Effector memory CD8-positive, alpha-beta T cell (primary cell): Measurements from ENCODE around the gene SMAP2.
"Not testable (repeated sequence)": the region's sequence is repeated elsewhere in the genome, so short reads cannot be mapped to it uniquely, and the experiment has no call there.

Experiments
- ATAC-seq: fragments of 150-1000 bp; cut with Tn5 transposase; replicated peaks from 2 replicates; pipeline ENCODE4 v1.10.0; 2021; ENCODE audit warnings: mild to moderate bottlenecking, moderate library complexity
- DNase-seq, 3 experiments: peaks; one replicate each; pipeline ENCODE4 v3.0.0; 2021
- H3K27ac Mint-ChIP-seq, 2 donors: one replicate each; pipeline ENCODE4 v1.8.0; 2022; ENCODE audit warnings: mild to moderate bottlenecking in 2 of 2, mixed read lengths in 2 of 2, moderate library complexity in 2 of 2
- H3K27me3 Mint-ChIP-seq, 2 donors: one replicate each; pipeline ENCODE4 v1.8.0; 2022; ENCODE audit warnings: mixed read lengths in 2 of 2
- H3K36me3 Mint-ChIP-seq: one replicate; pipeline ENCODE4 v1.8.0; 2022; ENCODE audit warnings: mild to moderate bottlenecking, moderate library complexity, mixed read lengths; ENCODE audit not compliant: insufficient read depth
- H3K4me1 Mint-ChIP-seq, 2 donors: one replicate each; pipeline ENCODE4 v1.8.0; 2022; ENCODE audit warnings: low read depth in 2 of 2, mixed read lengths in 2 of 2
- H3K4me3 Mint-ChIP-seq, 2 donors: one replicate each; pipeline ENCODE4 v1.8.0; 2022; ENCODE audit warnings: mild to moderate bottlenecking in 2 of 2, mixed read lengths in 2 of 2, moderate library complexity in 2 of 2
- H3K9me3 Mint-ChIP-seq, 2 donors: one replicate each; pipeline ENCODE4 v1.8.0; 2022; ENCODE audit warnings: mixed read lengths in 2 of 2

SMAP2 gene

GRCh38 chr1:40381268-40382107 lies 8.0 kb downstream of the SMAP2 start:
- DNase-seq (no peak), ATAC-seq (peak; percentile 42)
- H3K27me3 Mint-ChIP-seq: no peaks in the 10 kb centered on the region
- peak overlapping the region; percentile 80 to 83 for H3K4me3 Mint-ChIP-seq
- peaks cover 62 to 80% of the 10 kb centered on the region in 2 donors for H3K4me1 Mint-ChIP-seq
- H3K27ac Mint-ChIP-seq: peak overlapping the region; percentile 97 to 99
- H3K9me3 Mint-ChIP-seq: no peaks in the 10 kb centered on the region
- peaks cover 61% of the 10 kb centered on the region for H3K36me3 Mint-ChIP-seq

DNA sequence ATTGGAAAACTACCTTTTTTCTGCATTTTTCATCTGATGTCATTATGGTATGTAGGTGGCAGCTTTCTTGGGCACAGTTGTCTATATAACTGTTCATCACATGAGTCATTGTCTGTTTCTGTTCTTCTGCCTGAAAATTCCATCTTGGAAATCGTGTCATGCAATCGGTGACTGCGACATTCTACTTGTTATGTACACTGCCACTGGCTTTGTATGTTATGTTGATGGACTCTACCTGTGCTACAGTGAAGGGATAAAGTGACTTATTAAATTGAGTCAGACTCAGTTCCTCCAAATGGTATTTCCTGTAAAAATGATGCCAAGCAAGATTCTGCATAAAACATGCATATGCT lies 8.6 kb downstream of the SMAP2 start:
- DNase-seq: no peak
- H3K9me3 Mint-ChIP-seq: no peaks in the 10 kb centered on the region
- peaks cover 60% of the 10 kb centered on the region for H3K36me3 Mint-ChIP-seq
- H3K27me3 Mint-ChIP-seq: no peaks in the 10 kb centered on the region
- H3K4me1 Mint-ChIP-seq: peaks cover 61 to 76% of the 10 kb centered on the region in 2 donors
- ATAC-seq: no peak
- peak overlapping the region; percentile 97 to 99 for H3K27ac Mint-ChIP-seq
- H3K4me3 Mint-ChIP-seq: peak overlapping the region; percentile 80 to 83

DNA sequence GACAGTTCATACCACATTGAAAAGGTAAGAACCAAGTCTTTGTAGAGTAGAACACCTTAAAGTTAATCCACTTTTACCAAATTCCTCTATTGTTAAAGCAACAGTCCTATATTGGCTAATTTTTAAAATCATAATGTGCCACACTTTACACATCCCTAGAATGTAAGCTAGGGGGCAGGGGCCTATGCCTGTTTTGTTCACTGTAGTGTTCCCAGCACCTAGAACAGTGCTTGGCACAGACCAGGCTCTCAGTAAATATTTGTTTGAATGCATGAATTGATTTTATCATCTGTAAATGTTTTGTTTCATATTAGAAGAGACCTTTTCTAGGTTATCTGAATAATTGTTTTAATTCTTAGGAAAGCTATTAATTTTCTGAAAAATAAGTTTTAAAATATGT lies 9.1 kb downstream of the SMAP2 start:
- H3K27me3 Mint-ChIP-seq: no peaks in the 10 kb centered on the region
- H3K4me1 Mint-ChIP-seq: peaks cover 57 to 71% of the 10 kb centered on the region in 2 donors
- peak overlapping the region; percentile 80 to 83 for H3K4me3 Mint-ChIP-seq
- DNase-seq (no peak), ATAC-seq (no peak)
- no peaks in the 10 kb centered on the region for H3K9me3 Mint-ChIP-seq
- peaks cover 58% of the 10 kb centered on the region for H3K36me3 Mint-ChIP-seq
- H3K27ac Mint-ChIP-seq: peak overlapping the region; percentile 97 to 99

DNA sequence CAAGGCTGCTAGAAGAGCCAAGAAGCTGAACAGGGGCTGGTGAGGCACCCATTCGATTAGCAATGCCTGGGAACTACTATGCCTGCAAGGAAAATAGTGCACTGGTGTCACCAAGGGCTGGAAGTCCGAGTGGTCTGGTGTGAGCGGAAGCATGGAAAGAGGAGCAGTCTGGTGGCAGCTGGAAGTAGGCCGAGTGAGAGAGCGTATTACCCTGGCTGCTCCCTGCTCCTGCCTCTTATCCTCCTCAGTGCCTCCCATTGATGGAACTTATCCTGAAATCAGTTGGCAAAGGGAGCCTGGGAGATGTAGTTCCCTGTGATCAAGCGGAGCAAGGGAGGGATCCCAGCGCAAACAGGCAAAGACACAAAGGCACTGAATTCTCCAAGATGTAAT lies 9.6 kb downstream of the SMAP2 start:
- peak overlapping the region; percentile 80 to 83 for H3K4me3 Mint-ChIP-seq
- no peaks in the 10 kb centered on the region for H3K27me3 Mint-ChIP-seq
- peak overlapping the region; percentile 97 to 99 for H3K27ac Mint-ChIP-seq
- DNase-seq (no peak), ATAC-seq (no peak)
- H3K4me1 Mint-ChIP-seq: peaks cover 56 to 68% of the 10 kb centered on the region in 2 donors
- H3K36me3 Mint-ChIP-seq: peaks cover 55% of the 10 kb centered on the region
- H3K9me3 Mint-ChIP-seq: no peaks in the 10 kb centered on the region

DNA sequence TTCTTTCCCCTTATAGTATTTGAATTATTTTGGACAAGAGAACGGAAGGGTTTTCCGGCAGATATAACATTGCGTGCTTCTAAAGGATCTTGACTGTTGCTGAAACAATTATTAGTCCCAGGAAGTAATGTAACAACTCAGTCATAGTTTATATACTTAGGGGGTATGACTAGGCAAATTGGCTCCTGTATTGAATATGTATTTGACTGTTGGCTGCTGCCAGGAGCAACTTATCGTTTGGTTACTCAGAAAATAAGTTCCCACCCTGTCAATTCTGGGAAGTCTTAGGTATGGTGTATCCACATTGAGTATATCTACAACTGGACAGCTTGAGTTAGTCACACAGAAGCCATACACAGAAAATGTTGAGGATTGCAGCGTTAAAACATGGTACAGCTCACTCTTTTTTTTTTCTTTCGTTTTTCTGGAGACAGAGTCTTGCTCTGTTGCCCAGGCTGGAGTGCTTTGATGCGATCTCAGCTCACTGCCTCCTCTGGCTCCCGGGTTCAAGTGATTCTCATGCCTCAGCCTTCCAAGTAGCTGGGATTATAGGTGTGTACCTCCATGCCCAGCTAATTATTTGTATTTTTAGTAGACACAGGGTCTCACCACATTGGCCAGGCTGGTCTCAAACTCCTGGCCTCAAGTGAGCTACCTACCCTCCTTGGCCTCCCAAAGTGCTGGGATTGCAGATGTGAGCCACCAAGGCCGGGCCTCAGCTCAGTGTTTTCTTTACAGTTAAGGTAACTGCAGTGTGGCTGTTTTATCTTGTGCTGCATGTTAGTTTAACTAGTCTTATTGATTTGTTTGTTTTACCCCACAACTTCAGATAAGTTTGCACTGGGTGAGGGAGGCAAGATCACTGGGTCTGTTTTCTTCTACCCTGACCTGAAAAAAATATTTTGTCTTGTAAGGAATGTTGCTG lies 10.2 kb downstream of the SMAP2 start:
- H3K36me3 Mint-ChIP-seq: peaks cover 53% of the 10 kb centered on the region
- H3K9me3 Mint-ChIP-seq: no peaks in the 10 kb centered on the region
- H3K4me1 Mint-ChIP-seq: peaks cover 61 to 68% of the 10 kb centered on the region in 2 donors
- H3K27ac Mint-ChIP-seq: peak overlapping the region; percentile 97 to 99
- no peak for ATAC-seq
- H3K27me3 Mint-ChIP-seq: no peaks in the 10 kb centered on the region
- DNase-seq: no peak
- peak overlapping the region; percentile 80 to 83 for H3K4me3 Mint-ChIP-seq

- no peak for ATAC-seq
- Mint-ChIP-seq H3K4me1 (peaks cover 68 to 69% of the 10 kb centered on the region in 2 donors), H3K27ac (peak overlapping the region; percentile 97 to 99), H3K27me3 (no peaks in the 10 kb centered on the region), H3K9me3 (no peaks in the 10 kb centered on the region), H3K36me3 (peaks cover 53% of the 10 kb centered on the region), H3K4me3 (peak overlapping the region; percentile 80 to 83)
- no peak for DNase-seq
Observed at GRCh38 chr1:40384413-40384762, 10.9 kb downstream of the SMAP2 start.

DNA sequence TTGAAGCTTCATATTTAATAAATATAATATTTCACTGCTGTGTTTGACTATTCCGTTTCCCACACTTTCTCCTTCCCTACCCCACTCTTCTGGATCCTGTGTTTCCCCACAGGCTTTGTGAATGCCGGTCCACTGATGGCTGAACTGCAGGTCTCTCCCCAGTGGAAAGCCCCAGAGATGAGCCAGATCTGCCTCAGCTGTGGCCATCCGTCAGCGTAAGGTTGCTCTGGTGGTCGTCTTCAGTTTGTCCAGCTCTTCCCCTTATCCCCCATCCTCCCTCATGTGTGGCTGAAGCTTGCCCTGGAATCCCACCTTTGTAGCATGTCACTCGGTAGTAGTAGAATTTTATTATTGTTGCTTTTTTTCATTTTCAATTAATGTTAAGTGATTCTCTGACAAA lies 11.4 kb downstream of the SMAP2 start:
- H3K4me3 Mint-ChIP-seq: peak overlapping the region; percentile 80 to 83
- peaks cover 71 to 74% of the 10 kb centered on the region in 2 donors for H3K4me1 Mint-ChIP-seq
- no peak for ATAC-seq
- no peaks in the 10 kb centered on the region for H3K27me3 Mint-ChIP-seq
- peak overlapping the region; percentile 97 to 99 for H3K27ac Mint-ChIP-seq
- no peaks in the 10 kb centered on the region for H3K9me3 Mint-ChIP-seq
- H3K36me3 Mint-ChIP-seq: peaks cover 57% of the 10 kb centered on the region
- DNase-seq: no peak

DNA sequence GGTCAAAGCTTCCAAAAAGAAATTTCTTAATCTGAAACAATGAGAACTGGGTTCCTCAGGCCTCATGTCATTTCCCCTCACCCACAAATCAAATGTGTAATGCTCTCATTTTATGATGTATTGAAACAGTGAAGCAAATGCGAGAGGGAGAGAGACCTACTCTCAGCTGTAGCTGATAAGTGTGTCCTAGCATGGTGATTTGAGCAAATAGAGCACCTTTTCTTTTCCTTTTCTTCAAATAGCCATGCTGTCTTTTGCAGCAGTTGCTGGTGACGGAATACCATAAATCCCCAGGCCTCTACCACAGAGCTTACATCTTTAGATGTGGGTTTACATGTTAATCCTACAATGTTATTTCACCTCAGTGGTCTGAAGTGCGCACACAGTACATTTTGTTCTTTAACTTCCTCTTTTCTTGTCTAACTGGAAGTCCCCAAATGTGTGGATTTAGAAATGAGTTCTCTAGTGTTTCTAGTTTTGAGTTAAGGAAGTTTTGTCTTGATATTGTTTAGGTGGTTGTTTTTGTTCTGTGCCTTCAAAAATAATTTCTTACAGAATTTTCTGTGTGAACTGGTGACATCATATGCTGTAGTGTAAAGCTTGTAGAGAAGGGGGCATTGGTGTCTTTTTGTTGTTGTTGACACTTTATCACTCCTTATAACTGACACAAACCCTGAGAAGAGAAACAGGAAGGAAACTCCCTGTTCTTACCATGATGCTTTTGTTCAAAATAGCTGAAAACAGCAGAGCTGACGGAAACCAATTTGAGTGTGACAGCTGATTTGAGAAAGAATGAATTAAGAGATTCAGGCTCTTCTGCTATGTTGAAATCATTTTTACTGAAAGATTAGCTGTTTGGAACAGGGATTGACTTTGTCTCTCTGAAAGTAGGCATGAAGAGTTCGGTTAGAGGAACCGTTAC lies 12.2 kb downstream of the SMAP2 start:
- peak overlapping the region; percentile 97 to 99 for H3K27ac Mint-ChIP-seq
- peaks cover 75 to 78% of the 10 kb centered on the region in 2 donors for H3K4me1 Mint-ChIP-seq
- H3K4me3 Mint-ChIP-seq: peak overlapping the region; percentile 80 to 83
- peak; percentile 65 to 70 (median 66) for DNase-seq
- no peaks in the 10 kb centered on the region for H3K9me3 Mint-ChIP-seq
- no peaks in the 10 kb centered on the region for H3K27me3 Mint-ChIP-seq
- peak; percentile 77 for ATAC-seq
- H3K36me3 Mint-ChIP-seq: peaks cover 55% of the 10 kb centered on the region

GRCh38 chr1:40386359-40386723 lies 12.8 kb downstream of the SMAP2 start:
- Mint-ChIP-seq H3K9me3 (no peaks in the 10 kb centered on the region), H3K27ac (peak overlapping the region; percentile 97 to 99), H3K36me3 (peaks cover 50% of the 10 kb centered on the region), H3K4me3 (peak overlapping the region; percentile 80 to 83), H3K4me1 (peaks cover 75 to 78% of the 10 kb centered on the region in 2 donors), H3K27me3 (no peaks in the 10 kb centered on the region)
- ATAC-seq (no peak), DNase-seq (no peak)

DNA sequence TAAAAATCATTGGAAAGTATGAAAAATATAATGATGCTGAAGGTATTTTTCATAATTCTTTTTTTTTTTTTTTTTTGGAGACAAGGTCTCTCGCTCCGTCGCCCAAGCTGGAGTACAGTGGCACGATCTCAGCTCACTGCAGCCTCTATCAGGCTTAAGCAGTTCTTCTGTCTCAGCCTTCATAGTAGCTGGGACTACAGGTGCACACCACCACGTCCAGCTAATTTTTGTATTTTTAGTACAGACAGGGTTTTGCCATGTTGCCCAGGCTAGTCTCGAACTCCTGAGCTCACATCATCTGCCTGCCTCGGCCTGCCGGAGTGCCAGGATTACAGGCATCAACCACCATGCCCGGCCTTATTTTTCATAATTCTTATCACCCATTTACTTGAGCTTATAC lies 13.3 kb downstream of the SMAP2 start:
- H3K4me1 Mint-ChIP-seq: peaks cover 74 to 78% of the 10 kb centered on the region in 2 donors
- peak overlapping the region; percentile 80 to 83 for H3K4me3 Mint-ChIP-seq
- H3K27ac Mint-ChIP-seq: peak overlapping the region; percentile 97 to 99
- H3K36me3 Mint-ChIP-seq: peaks cover 50% of the 10 kb centered on the region
- H3K9me3 Mint-ChIP-seq: no peaks in the 10 kb centered on the region
- H3K27me3 Mint-ChIP-seq: no peaks in the 10 kb centered on the region
- ATAC-seq (no peak), DNase-seq (no peak)

DNA sequence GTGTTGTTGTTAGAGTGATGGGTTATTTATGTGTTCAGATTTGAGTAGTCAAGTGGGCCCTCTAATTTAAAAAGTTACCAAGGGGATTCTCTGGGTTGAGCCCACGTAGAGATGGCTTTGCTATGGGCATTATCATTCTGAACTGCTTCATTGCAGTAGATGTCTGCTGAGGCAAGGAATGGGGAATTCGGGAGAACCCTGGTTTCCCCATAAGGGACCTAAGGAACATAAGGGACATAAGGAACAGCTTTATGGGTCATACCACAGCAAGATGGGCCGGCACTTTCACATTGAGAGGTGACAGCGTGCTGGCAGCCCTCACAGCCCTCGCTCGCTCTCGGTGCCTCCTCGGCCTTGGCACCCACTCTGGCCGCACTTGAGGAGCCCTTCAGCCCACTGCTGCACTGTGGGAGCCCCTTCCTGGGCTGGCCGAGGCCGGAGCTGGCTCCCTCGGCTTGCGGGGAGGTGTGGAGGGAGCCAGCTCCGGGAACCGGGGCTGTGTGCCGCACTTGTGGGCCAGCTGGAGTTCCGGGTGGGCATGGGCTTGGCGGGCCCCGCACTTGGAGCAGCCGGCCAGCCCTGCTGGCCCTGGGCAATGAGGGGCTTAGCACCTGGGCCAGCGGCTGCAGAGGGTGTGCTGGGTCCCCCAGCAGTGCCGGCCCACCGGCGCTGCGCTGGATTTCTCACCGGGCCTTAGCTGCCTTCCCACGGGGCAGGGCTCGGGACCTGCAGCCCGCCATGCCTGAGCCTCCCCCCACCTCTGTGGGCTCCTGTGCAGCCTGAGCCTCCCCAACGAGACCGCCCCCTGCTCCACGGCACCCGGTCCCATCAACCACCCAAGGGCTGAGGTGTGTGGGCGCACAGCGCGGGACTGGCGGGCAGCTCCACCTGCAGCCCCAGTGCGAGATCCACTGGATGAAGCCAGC lies 14.1 kb downstream of the SMAP2 start:
- Mint-ChIP-seq H3K4me3 (peak overlapping the region; percentile 90), H3K27ac (peak overlapping the region; percentile 97 to 99), H3K4me1 (peaks cover 76 to 81% of the 10 kb centered on the region in 2 donors), H3K36me3 (peaks cover 51% of the 10 kb centered on the region)
- ATAC-seq, DNase-seq, H3K27me3 Mint-ChIP-seq, H3K9me3 Mint-ChIP-seq: not testable (repeated sequence)
